ENCODE measurements around the gene ANK3.
A peak's percentile ranks its signal among the peaks of the same experiment; 100 is the strongest.

Gene ANK3

GRCh38 chr10:60170250-60170649 lies 219.4 kb downstream of the ANK3 start:
- Histone ChIP-seq H3K27me3 (ENCODE audit: insufficient read depth, low read length) (no peaks in the 10 kb centered on the region), H4K8ac (ENCODE audit: low read depth, low read length) (no peak overlapping the region), H2BK120ac (ENCODE audit: insufficient read depth, low read length, poor library complexity) (no peak overlapping the region), H2BK5ac (ENCODE audit: low read depth, low read length, poor library complexity) (no peak overlapping the region), H3K18ac (ENCODE audit: low read length) (no peak overlapping the region), H4K12ac (ENCODE audit: low read depth, low read length) (no peak overlapping the region), H3K9ac (ENCODE audit: low read length) (no peak overlapping the region), H3K9me3 (ENCODE audit: insufficient read depth, low read depth, low read length) (no peaks in the 10 kb centered on the region), H2AK5ac (ENCODE audit: low read length) (no peak overlapping the region), H4K91ac (ENCODE audit: low read depth, low read length) (no peak overlapping the region), H3K4me3 (ENCODE audit: low read depth, low read length) (no peak overlapping the region), H3K23ac (ENCODE audit: low read length) (no peak overlapping the region), H3K4me2 (ENCODE audit: low read length) (no peak overlapping the region), H3K4me1 (ENCODE audit: control insufficient read depth in 1 of 2, insufficient read depth in 2 of 2, low read length in 2 of 2) (peaks cover 2 to 9% of the 10 kb centered on the region in 2 experiments), H2BK12ac (ENCODE audit: low read length) (no peak overlapping the region), H2AFZ (ENCODE audit: insufficient read depth, low read length, poor library complexity) (no peak overlapping the region), H3K79me2 (ENCODE audit: control insufficient read depth, insufficient read depth, low read length, poor library complexity) (no peaks in the 10 kb centered on the region), H3K36me3 (ENCODE audit: control insufficient read depth in 1 of 2, insufficient read depth in 2 of 2, low read length in 2 of 2) (no peaks in the 10 kb centered on the region), H3K79me1 (ENCODE audit: low read length) (peaks cover 4% of the 10 kb centered on the region), H3K4ac (ENCODE audit: low read depth, low read length) (no peak overlapping the region), H3K27ac (ENCODE audit: low read depth, low read length) (no peak overlapping the region), H3K14ac (ENCODE audit: low read length) (no peak overlapping the region)
- WGBS (ENCODE audit: extremely low coverage, insufficient coverage, insufficient read length), result no CpG with 5 or more reads among the region's 3 CpGs
- DNase-seq, result peak; percentile 18 to 56

GRCh38 chr10:60169111-60169510 lies 220.6 kb downstream of the ANK3 start:
- Histone ChIP-seq H3K9me3 (ENCODE audit: insufficient read depth, low read depth, low read length) (no peaks in the 10 kb centered on the region), H3K9ac (ENCODE audit: low read length) (no peak overlapping the region), H3K23ac (ENCODE audit: low read length) (no peak overlapping the region), H3K27me3 (ENCODE audit: insufficient read depth, low read length) (no peaks in the 10 kb centered on the region), H4K8ac (ENCODE audit: low read depth, low read length) (no peak overlapping the region), H3K36me3 (ENCODE audit: control insufficient read depth in 1 of 2, insufficient read depth in 2 of 2, low read length in 2 of 2) (no peaks in the 10 kb centered on the region), H3K18ac (ENCODE audit: low read length) (no peak overlapping the region), H2BK5ac (ENCODE audit: low read depth, low read length, poor library complexity) (no peak overlapping the region), H2AFZ (ENCODE audit: insufficient read depth, low read length, poor library complexity) (no peak overlapping the region), H3K14ac (ENCODE audit: low read length) (no peak overlapping the region), H2BK12ac (ENCODE audit: low read length) (no peak overlapping the region), H3K4me3 (ENCODE audit: low read depth, low read length) (no peak overlapping the region), H4K12ac (ENCODE audit: low read depth, low read length) (no peak overlapping the region), H2AK5ac (ENCODE audit: low read length) (no peak overlapping the region), H3K4me2 (ENCODE audit: low read length) (no peak overlapping the region), H3K4ac (ENCODE audit: low read depth, low read length) (no peak overlapping the region), H3K79me1 (ENCODE audit: low read length) (peaks cover 4% of the 10 kb centered on the region), H3K27ac (ENCODE audit: low read depth, low read length) (no peak overlapping the region), H3K79me2 (ENCODE audit: control insufficient read depth, insufficient read depth, low read length, poor library complexity) (no peaks in the 10 kb centered on the region), H3K4me1 (ENCODE audit: control insufficient read depth in 1 of 2, insufficient read depth in 2 of 2, low read length in 2 of 2) (peaks cover 2 to 7% of the 10 kb centered on the region in 2 experiments), H2BK120ac (ENCODE audit: insufficient read depth, low read length, poor library complexity) (no peak overlapping the region), H4K91ac (ENCODE audit: low read depth, low read length) (no peak overlapping the region)
- no CpG with 5 or more reads among the region's 2 CpGs for WGBS (ENCODE audit: extremely low coverage, insufficient coverage, insufficient read length)
- DNase-seq, result no peak

- H3K9me3 ChIP-seq (ENCODE audit: insufficient read depth, low read depth, low read length), result no peaks in the 10 kb centered on the region
- no peak overlapping the region for H2AFZ ChIP-seq (ENCODE audit: insufficient read depth, low read length, poor library complexity)
- H4K12ac ChIP-seq (ENCODE audit: low read depth, low read length), result no peak overlapping the region
- H3K36me3 ChIP-seq (ENCODE audit: control insufficient read depth in 1 of 2, insufficient read depth in 2 of 2, low read length in 2 of 2), result no peaks in the 10 kb centered on the region
- no peak overlapping the region for H3K4me2 ChIP-seq (ENCODE audit: low read length)
- no peak overlapping the region for H2BK12ac ChIP-seq (ENCODE audit: low read length)
- H2BK120ac ChIP-seq (ENCODE audit: insufficient read depth, low read length, poor library complexity), result no peak overlapping the region
- no peak overlapping the region for H2AK5ac ChIP-seq (ENCODE audit: low read length)
- H4K91ac ChIP-seq (ENCODE audit: low read depth, low read length), result no peak overlapping the region
- H3K4ac ChIP-seq (ENCODE audit: low read depth, low read length), result no peak overlapping the region
- no peak for DNase-seq
- H3K9ac ChIP-seq (ENCODE audit: low read length), result no peak overlapping the region
- H3K18ac ChIP-seq (ENCODE audit: low read length), result no peak overlapping the region
- peaks cover under 1% of the 10 kb centered on the region for H3K79me1 ChIP-seq (ENCODE audit: low read length)
- no peak overlapping the region for H3K27ac ChIP-seq (ENCODE audit: low read depth, low read length)
- no peak overlapping the region for H3K14ac ChIP-seq (ENCODE audit: low read length)
- no peak overlapping the region for H3K4me3 ChIP-seq (ENCODE audit: low read depth, low read length)
- no peak overlapping the region for H2BK5ac ChIP-seq (ENCODE audit: low read depth, low read length, poor library complexity)
- H3K79me2 ChIP-seq (ENCODE audit: control insufficient read depth, insufficient read depth, low read length, poor library complexity), result no peaks in the 10 kb centered on the region
- H3K23ac ChIP-seq (ENCODE audit: low read length), result no peak overlapping the region
- peaks cover under 1 to 2% of the 10 kb centered on the region in 2 experiments for H3K4me1 ChIP-seq (ENCODE audit: control insufficient read depth in 1 of 2, insufficient read depth in 2 of 2, low read length in 2 of 2)
- no peak overlapping the region for H4K8ac ChIP-seq (ENCODE audit: low read depth, low read length)
- H3K27me3 ChIP-seq (ENCODE audit: insufficient read depth, low read length), result no peaks in the 10 kb centered on the region
- WGBS (ENCODE audit: extremely low coverage, insufficient coverage, insufficient read length), result no CpG with 5 or more reads among the region's 4 CpGs
Measured at GRCh38 chr10:60167050-60167449, 222.6 kb downstream of the ANK3 start.

DNA sequence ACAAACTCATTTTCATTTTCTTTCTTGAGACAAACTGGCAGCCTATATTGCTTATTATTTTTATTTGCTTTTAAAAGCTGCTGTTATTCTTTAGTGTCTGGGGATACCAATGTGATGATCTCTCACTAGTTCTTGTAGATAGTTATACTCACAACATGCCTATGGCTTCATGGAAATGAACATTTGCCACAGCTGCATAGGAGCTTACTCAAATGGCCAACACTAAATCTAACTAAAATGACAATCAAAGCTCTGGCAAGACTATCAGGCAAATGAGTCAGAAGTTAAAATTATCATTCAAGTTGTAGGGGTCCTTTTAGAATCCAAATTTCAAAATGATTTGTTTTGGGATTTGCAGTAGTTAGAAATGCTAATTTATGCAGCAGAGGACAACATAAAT lies 225.9 kb downstream of the ANK3 start:
- H4K8ac ChIP-seq (ENCODE audit: low read depth, low read length), result no peak overlapping the region
- no peak overlapping the region for H2BK12ac ChIP-seq (ENCODE audit: low read length)
- H3K79me1 ChIP-seq (ENCODE audit: low read length), result no peaks in the 10 kb centered on the region
- no peak overlapping the region for H4K12ac ChIP-seq (ENCODE audit: low read depth, low read length)
- H3K14ac ChIP-seq (ENCODE audit: low read length), result no peak overlapping the region
- no peak overlapping the region for H3K9ac ChIP-seq (ENCODE audit: low read length)
- no peak overlapping the region for H3K4me3 ChIP-seq (ENCODE audit: low read depth, low read length)
- H2BK120ac ChIP-seq (ENCODE audit: insufficient read depth, low read length, poor library complexity), result no peak overlapping the region
- H3K9me3 ChIP-seq (ENCODE audit: insufficient read depth, low read depth, low read length), result no peaks in the 10 kb centered on the region
- no peak overlapping the region for H2AFZ ChIP-seq (ENCODE audit: insufficient read depth, low read length, poor library complexity)
- H3K79me2 ChIP-seq (ENCODE audit: control insufficient read depth, insufficient read depth, low read length, poor library complexity), result no peaks in the 10 kb centered on the region
- H3K27ac ChIP-seq (ENCODE audit: low read depth, low read length), result no peak overlapping the region
- no peaks in the 10 kb centered on the region for H3K36me3 ChIP-seq (ENCODE audit: control insufficient read depth in 1 of 2, insufficient read depth in 2 of 2, low read length in 2 of 2)
- H2AK5ac ChIP-seq (ENCODE audit: low read length), result no peak overlapping the region
- H3K23ac ChIP-seq (ENCODE audit: low read length), result no peak overlapping the region
- H3K27me3 ChIP-seq (ENCODE audit: insufficient read depth, low read length), result no peaks in the 10 kb centered on the region
- H2BK5ac ChIP-seq (ENCODE audit: low read depth, low read length, poor library complexity), result no peak overlapping the region
- H3K4me1 ChIP-seq (ENCODE audit: control insufficient read depth in 1 of 2, insufficient read depth in 2 of 2, low read length in 2 of 2), result no peaks in the 10 kb centered on the region
- no peak overlapping the region for H3K18ac ChIP-seq (ENCODE audit: low read length)
- no peak overlapping the region for H3K4me2 ChIP-seq (ENCODE audit: low read length)
- no peak for DNase-seq
- no peak overlapping the region for H4K91ac ChIP-seq (ENCODE audit: low read depth, low read length)
- H3K4ac ChIP-seq (ENCODE audit: low read depth, low read length), result no peak overlapping the region

Data from trophoblast cell (in vitro differentiated cells and primary cell).